Measurements from ENCODE around the gene OPCML.

DNA sequence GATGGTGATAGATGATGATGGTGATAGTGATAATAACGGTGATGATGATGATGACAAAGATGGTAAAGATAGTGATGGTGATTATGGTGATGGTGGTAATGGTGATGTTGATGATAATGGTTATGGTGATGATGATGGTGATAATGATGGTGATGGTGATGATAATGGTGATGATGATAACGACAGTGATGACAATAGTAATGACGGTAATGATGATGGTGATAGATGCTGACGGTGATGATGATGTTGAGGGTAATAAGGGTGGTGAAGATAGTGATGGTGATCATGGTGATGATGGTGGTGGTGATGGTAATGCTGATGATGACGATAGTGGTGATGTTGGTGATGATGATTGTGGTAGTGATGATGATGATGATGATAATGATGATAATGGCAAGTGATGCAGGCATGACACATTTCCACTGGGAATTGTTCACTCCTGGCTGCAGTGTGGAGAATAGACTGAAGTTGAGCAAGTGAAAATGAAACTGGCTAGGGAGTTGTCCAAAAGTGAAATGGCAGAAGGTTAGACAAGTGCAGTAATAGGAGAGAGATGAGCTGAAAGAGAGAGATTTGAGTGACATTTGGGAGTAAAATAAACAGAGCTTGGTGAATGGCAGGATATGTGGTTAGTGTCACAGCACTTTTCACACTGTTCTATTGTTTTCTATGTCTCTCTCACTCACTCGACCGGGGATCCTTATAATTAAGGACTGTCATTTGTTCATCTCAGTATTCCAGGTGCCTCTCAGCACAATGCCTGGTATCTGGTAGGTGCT, 992.5 kb downstream of the OPCML start:
- TF ChIP-seq, protein P1, sequence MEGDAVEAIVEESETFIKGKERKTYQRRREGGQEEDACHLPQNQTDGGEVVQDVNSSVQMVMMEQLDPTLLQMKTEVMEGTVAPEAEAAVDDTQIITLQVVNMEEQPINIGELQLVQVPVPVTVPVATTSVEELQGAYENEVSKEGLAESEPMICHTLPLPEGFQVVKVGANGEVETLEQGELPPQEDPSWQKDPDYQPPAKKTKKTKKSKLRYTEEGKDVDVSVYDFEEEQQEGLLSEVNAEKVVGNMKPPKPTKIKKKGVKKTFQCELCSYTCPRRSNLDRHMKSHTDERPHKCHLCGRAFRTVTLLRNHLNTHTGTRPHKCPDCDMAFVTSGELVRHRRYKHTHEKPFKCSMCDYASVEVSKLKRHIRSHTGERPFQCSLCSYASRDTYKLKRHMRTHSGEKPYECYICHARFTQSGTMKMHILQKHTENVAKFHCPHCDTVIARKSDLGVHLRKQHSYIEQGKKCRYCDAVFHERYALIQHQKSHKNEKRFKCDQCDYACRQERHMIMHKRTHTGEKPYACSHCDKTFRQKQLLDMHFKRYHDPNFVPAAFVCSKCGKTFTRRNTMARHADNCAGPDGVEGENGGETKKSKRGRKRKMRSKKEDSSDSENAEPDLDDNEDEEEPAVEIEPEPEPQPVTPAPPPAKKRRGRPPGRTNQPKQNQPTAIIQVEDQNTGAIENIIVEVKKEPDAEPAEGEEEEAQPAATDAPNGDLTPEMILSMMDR (conservative IDR thresholded peaks at IDR 0.05; ENCODE audit: low read depth in 2 of 2), result no peak
- TF ChIP-seq POLR2AphosphoS5 (IDR thresholded peaks at IDR 0.05; ENCODE audit: low read depth), result no peak

Measured in GM23338 (cell line).